GM13977 (cell line): Measurements from ENCODE around the gene PTPN3.

Source experiments
- DNase-seq: peaks from one replicate; pipeline ENCODE4 v3.0.0; 2012; ENCODE audit warnings: low spot score
- CTCF ChIP-seq: IDR thresholded peaks from 2 replicates; pipeline ENCODE4 v1.5.1; 2012; ENCODE audit warnings: mild to moderate bottlenecking, control low read depth; ENCODE audit not compliant: insufficient read depth; ENCODE audit errors: extremely low read depth, missing control alignments
- in situ Hi-C: fragments of 300-500 bp; cut with MboI; formaldehyde crosslinking; loops from one replicate; pipeline ENCODE4 v1.12.0; 2022; ENCODE audit warnings: low sequenced_read_pairs, low pct_unique_long_range_greater_than_20kb, mixed read lengths, inconsistent platforms; ENCODE audit not compliant: unreplicated experiment

PTPN3 gene

GRCh38 chr9:109430231-109430630, 67.9 kb downstream of the PTPN3 start:
- in situ Hi-C loops, result no loop called here
- no peak for TF ChIP-seq CTCF
- DNase-seq, result no peak

GRCh38 chr9:109428854-109429253, 69.3 kb downstream of the PTPN3 start:
- no peak for DNase-seq
- in situ Hi-C loops, result no loop called here
- TF ChIP-seq CTCF, result no peak

GRCh38 chr9:109427886-109428285, 70.2 kb downstream of the PTPN3 start:
- no peak for DNase-seq
- no peak for TF ChIP-seq CTCF
- in situ Hi-C loops, result no loop called here

GRCh38 chr9:109426626-109427402, 71.3 kb downstream of the PTPN3 start:
- DNase-seq, result no peak
- in situ Hi-C loops, result no loop called here

GRCh38 chr9:109424618-109425017, 73.5 kb downstream of the PTPN3 start:
- no peak for DNase-seq
- no peak for TF ChIP-seq CTCF
- in situ Hi-C loops, result no loop called here

More at GRCh38 chr9:109426626-109427402, 71.3 kb downstream of the PTPN3 start:
- TF ChIP-seq CTCF, result no peak

- TF ChIP-seq CTCF, result no peak
- in situ Hi-C loops, result no loop called here
- DNase-seq, result no peak
Measured at GRCh38 chr9:109423877-109424276, 74.2 kb downstream of the PTPN3 start.
